GM21723 (cell line): ENCODE measurements around the gene FAM151A.

Experiments
- ATAC-seq: cut with Tn5 transposase; IDR thresholded peaks from one replicate; pipeline ENCODE4 v1.9.1; 2021; ENCODE audit warnings: mild to moderate bottlenecking, moderate library complexity; ENCODE audit not compliant: unreplicated experiment

FAM151A gene

GRCh38 chr1:54581621-54582035 is 41.7 kb downstream of the FAM151A start:
- no peak for ATAC-seq

- ATAC-seq = no peak
These were observed 42.3 kb downstream of the FAM151A start for GRCh38 chr1:54580856-54581550.

- no peak for ATAC-seq
These were observed 44.0 kb downstream of the FAM151A start for GRCh38 chr1:54579337-54579781.

GRCh38 chr1:54577612-54578011 is 45.7 kb downstream of the FAM151A start:
- no peak for ATAC-seq

- no peak for ATAC-seq
These were observed 47.6 kb downstream of the FAM151A start for GRCh38 chr1:54575605-54576290.

GRCh38 chr1:54575161-54575560 is 48.2 kb downstream of the FAM151A start:
- ATAC-seq = no peak

DNA sequence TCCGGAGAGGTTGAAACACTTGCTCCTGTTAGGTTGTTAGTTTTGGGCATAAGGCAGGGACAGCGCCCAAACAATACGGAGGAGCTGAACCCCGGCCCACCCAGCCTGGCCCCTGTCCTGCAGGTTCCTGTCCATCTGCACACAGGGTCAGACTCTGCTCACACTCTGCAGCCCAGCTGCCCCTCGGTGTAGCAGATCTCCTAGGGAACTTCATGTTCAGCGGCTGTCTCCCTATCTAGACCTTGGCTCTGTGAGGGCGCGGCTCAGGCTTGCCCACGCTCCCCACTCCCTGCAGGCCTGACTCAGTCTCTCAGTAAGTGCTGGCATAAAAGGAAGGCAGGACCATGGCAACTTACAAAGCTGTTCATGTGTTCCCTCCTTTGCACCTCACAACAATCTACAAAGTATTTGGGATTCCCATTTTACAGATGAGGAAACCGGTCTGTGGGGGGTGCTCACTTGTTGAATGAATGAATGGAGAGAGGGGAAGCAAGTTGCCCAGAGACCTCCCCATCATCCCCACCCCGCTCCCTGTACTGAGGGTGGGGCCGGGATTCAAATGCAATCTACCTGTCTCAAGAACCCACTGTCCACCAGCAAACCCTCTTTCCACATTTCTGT is 49.1 kb downstream of the FAM151A start:
- no peak for ATAC-seq

- no peak for ATAC-seq
These were observed 50.8 kb downstream of the FAM151A start for GRCh38 chr1:54572542-54572850.

DNA sequence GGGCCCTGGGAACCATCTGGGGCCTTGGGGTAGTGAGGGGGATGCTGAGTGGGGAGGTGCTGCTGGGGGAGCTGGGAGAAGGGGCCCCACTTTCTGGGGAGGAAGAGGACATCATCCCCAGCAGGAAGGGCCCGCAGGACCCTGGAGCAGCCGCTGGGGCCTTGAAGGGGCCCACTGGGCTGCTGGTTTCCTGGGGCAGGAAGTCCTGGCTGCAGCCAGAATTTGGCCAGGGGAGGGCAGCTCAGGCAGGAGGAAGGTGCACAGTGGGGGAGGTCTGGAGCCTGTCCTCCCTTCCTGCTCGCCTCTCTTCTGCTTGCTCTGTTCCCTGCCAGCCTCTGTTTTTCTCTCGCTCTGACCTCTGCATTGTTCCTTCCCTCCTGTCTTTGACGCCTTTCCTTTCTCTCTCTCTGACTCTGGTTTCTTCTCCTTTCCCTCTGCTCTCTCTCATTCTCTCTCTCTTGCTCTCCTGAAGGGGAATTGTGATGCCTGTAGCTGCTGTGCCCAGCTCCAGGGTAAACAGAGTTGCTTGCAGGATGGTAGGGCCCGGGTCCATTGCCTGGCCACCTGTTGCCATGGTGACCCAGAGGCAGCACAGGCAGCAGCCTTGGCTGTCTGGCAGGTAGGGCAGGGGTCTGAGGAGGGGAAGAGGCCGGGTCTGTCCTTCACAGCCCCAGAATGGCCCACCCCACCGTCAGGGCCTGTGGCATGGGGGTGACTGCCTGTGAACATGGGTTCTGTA is 51.4 kb downstream of the FAM151A start:
- no peak for ATAC-seq

GRCh38 chr1:54571326-54571725 is 52.0 kb downstream of the FAM151A start:
- ATAC-seq = no peak

DNA sequence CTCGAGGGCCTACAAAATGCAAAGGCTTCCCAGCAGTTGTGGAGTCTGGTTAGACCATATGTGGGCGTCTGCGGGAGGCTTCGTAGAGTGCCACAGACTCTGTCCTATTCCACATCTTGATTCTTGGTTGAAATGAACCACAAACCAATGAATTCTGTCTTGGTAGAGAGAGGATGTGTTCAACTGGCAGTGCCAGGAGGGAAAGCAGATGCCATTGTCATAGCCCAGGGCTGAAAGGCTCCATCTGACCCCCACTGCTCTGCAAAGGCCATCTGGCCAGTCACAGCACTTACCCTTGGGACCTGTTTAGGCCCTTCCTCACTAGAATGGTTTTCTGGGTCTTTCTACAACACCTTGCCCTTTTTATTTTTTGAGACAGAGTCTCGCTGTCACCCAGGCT is 53.2 kb downstream of the FAM151A start:
- no peak for ATAC-seq

DNA sequence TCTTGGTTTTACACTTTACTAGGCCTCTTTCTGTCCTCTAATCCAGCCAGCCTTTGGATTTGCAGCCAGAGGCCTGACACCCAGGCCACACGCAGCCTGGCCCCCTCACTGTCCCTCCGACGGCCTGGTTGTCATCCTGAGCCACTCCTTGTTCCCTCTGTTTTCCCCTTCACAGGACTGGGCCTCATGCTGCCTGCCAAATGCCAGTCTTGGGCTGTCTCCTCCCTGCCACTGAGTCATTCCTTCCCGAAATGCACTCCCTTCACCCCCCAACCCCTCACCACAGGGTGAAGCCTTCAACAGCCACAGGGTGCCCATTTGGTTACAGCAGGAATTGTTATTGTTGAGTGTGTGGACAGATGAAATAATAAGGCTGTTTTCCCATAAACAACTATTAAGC is 54.0 kb downstream of the FAM151A start:
- no peak for ATAC-seq

- no peak for ATAC-seq
These were observed 55.4 kb downstream of the FAM151A start for GRCh38 chr1:54567961-54568360.

- ATAC-seq = no peak
These were observed 56.7 kb downstream of the FAM151A start for GRCh38 chr1:54566438-54567141.

DNA sequence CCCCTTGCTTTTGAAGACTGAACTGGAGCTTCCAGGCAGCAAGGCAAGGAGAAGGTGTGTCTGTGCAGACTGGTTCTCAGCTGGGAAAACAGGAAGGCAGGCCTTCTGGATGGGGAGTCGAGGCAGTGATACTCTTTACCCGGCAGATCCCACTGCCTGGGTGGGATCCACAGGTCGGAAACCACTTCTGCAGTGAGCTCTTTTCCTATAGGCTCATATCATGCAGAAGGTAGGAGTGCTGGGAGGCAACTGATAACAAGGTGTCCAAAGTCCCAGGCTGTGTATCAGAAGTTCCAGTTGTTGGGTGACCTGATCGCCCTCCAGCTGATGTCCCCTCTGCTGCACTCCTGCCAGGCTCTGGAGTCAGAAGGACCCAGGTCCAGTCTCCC is 58.2 kb downstream of the FAM151A start:
- no peak for ATAC-seq

- no peak for ATAC-seq
These were observed 58.8 kb downstream of the FAM151A start for GRCh38 chr1:54564312-54565112.

DNA sequence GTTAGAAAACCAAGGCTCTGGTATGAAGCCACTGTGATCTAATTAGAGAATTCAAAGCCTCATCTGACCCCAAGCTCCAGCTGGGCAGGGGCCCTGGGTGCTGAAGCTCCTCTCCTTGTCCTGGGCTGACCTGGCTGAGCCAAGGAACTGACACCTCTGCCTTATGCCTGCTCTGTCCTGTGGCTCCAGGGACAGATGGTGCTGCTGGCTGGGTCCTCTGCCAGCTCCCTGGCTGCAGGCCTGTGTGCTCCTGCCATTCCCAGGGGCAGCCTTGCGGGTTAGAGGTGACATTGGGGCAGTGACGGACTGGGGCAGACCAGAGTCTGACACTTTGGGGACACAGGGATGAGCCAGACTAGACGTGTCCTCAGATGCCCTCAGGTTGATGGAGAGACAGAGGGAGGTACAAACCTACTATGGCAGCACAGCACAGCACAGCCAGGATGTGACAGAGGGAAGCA is 63.5 kb downstream of the FAM151A start:
- no peak for ATAC-seq
